ENCODE results near the gene COG8. TPM values are rescaled to one million over a fixed set of nuclear protein-coding genes. Genes with fewer than 3 reads are reported as not detected.

COG8 gene
- polyA plus RNA-seq, 3 donors: 11.9 to 24.1 (median 21.6) TPM

DNA sequence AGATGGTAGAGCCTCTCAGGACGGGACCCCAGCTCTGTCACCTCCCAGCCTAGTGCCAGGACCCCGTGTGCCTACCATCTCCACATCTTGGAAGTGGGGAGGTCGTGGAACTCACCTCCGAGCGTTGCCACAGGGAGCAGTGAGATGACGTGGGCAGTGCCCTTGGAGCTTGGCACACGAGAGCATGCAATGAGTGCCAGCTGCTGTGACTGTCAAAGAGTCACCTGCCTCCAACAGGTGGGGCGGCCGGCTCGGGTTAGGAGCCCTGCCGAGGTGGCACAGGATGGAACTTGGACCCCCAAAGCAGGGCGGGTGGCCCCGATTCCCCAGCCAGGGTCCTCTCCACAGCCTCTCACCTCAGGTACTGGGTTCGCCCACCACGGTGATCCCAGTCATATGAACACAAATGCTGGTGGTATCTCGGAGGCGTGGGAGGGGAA lies 22.7 kb downstream of the COG8 start:
- Mint-ChIP-seq H3K36me3 (peaks cover 64 to 84% of the 10 kb centered on the region in 2 donors), H3K27ac (peak overlapping the region in 1 of 7 donors; percentile 63), H3K4me3 (no peak overlapping the region), H3K27me3 (ENCODE audit: low read depth in 3 of 3) (no peaks in the 10 kb centered on the region), H3K4me1 (peaks cover 9% of the 10 kb centered on the region), H3K9me3 (peaks cover 0 to 2% (median 0%) of the 10 kb centered on the region in 7 donors)
- no peak overlapping the region for H3K9ac ChIP-seq (ENCODE audit: insufficient read depth, low read length, poor library complexity, severe bottlenecking)
- intact Hi-C loops (cut with micrococcal nuclease): loop anchor here in 1 of 2 donors (10.0 kb wide), 1 partner anchor 182 kb away; the partner anchor contains the start of genes CHTF8 and UTP4
- no peak for DNase-seq
- no peaks in the 10 kb centered on the region for H3K27me3 ChIP-seq (ENCODE audit: control insufficient read depth in 2 of 2, insufficient read depth in 2 of 2, low read length in 2 of 2)
- peak overlapping the region in 1 of 2 donors; percentile 31 for H3K27ac ChIP-seq (ENCODE audit: low read depth in 1 of 2, low read length in 2 of 2)
- H4K20me1 ChIP-seq (ENCODE audit: insufficient read depth, low read length): peaks cover 88% of the 10 kb centered on the region
- H3K36me3 ChIP-seq (replicated peaks in 1 of 2; ENCODE audit: control insufficient read depth in 1 of 2, insufficient read depth in 2 of 2, low read length in 2 of 2): peaks cover 68 to 86% of the 10 kb centered on the region in 2 donors
- WGBS (ENCODE audit: insufficient coverage): 97% methylated on average over 14 of the region's 17 CpGs
- peaks cover 8% of the 10 kb centered on the region in 2 donors for H3K4me1 ChIP-seq (ENCODE audit: control insufficient read depth in 1 of 2, insufficient read depth in 2 of 2, low read length in 2 of 2)
- no peaks in the 10 kb centered on the region for H3K9me3 ChIP-seq (replicated peaks in 1 of 2; ENCODE audit: control insufficient read depth in 1 of 2, insufficient read depth in 1 of 2, low read length in 2 of 2)
- H2AFZ ChIP-seq (ENCODE audit: insufficient read depth, low read depth, low read length, poor library complexity, severe bottlenecking): no peak overlapping the region
- peaks cover 64% of the 10 kb centered on the region for H3K79me2 ChIP-seq (ENCODE audit: insufficient read depth, low read length)
- H3K4me3 ChIP-seq (replicated peaks in 1 of 3; ENCODE audit: low read depth in 2 of 3, low read length in 3 of 3): no peak overlapping the region
- no peak for TF ChIP-seq CTCF (IDR thresholded peaks at IDR 0.05)
- no peak overlapping the region for H3K4me2 ChIP-seq (replicated peaks; ENCODE audit: extremely low read depth, low read length, poor library complexity, severe bottlenecking)

DNA sequence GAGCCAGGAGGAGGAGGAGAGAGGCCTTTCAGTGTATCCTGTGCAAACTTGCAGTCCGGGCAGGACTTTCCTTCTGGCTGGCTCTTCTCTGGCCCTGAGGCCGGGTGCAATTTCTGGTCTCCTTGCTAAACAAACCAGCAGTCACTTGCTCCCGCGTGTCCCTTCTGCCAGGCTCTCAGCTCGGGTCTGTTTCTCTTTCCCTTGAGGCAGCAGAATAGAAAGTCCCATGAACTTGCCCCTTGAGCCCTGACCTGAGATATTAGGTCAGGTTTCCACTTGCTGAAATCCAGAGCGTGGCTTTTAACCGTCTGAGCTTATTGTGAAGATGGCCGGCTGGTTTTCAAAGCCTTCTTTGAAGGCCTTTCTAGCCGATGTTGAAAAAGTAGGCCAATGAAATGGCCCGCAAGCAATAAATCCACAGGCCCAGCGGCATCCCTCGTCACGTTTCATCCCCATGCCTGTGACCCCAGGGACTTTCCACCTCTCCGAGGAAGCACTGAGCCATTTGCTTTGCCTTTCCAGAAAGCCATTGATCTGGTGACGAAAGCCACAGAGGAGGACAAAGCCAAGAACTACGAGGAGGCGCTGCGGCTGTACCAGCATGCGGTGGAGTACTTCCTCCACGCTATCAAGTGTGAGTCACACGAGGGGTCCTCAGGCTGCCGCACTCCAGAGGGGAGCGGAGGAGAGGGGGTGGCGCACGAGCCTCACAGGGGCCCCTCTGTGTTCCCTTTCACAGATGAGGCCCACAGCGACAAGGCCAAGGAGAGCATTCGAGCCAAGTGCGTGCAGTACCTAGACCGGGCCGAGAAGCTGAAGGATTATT lies 23.7 kb downstream of the COG8 start:
- Mint-ChIP-seq H3K4me3 (no peak overlapping the region), H3K36me3 (peaks cover 55 to 75% of the 10 kb centered on the region in 2 donors), H3K9me3 (peaks cover 0 to 2% (median 0%) of the 10 kb centered on the region in 7 donors), H3K27ac (peak overlapping the region in 1 of 7 donors; percentile 6), H3K27me3 (ENCODE audit: low read depth in 3 of 3) (no peaks in the 10 kb centered on the region), H3K4me1 (peaks cover 10% of the 10 kb centered on the region)
- no peak overlapping the region for H3K4me2 ChIP-seq (replicated peaks; ENCODE audit: extremely low read depth, low read length, poor library complexity, severe bottlenecking)
- TF ChIP-seq CTCF (IDR thresholded peaks at IDR 0.05): no peak
- WGBS (ENCODE audit: insufficient coverage): 89% methylated on average over 27 of the region's 30 CpGs
- DNase-seq: no peak
- no peak overlapping the region for H3K9ac ChIP-seq (ENCODE audit: insufficient read depth, low read length, poor library complexity, severe bottlenecking)
- H3K9me3 ChIP-seq (replicated peaks in 1 of 2; ENCODE audit: control insufficient read depth in 1 of 2, insufficient read depth in 1 of 2, low read length in 2 of 2): no peaks in the 10 kb centered on the region
- H3K36me3 ChIP-seq (replicated peaks in 1 of 2; ENCODE audit: control insufficient read depth in 1 of 2, insufficient read depth in 2 of 2, low read length in 2 of 2): peaks cover 58 to 77% of the 10 kb centered on the region in 2 donors
- H3K79me2 ChIP-seq (ENCODE audit: insufficient read depth, low read length): peaks cover 60% of the 10 kb centered on the region
- no peak overlapping the region for H3K27ac ChIP-seq (ENCODE audit: low read depth in 1 of 2, low read length in 2 of 2)
- no peak overlapping the region for H2AFZ ChIP-seq (ENCODE audit: insufficient read depth, low read depth, low read length, poor library complexity, severe bottlenecking)
- no peak overlapping the region for H3K4me3 ChIP-seq (replicated peaks in 1 of 3; ENCODE audit: low read depth in 2 of 3, low read length in 3 of 3)
- intact Hi-C loops (cut with micrococcal nuclease): loop anchor here in 1 of 2 donors (10.0 kb wide), 1 partner anchor 181 kb away; the partner anchor contains the start of genes CHTF8 and UTP4
- peaks cover 81% of the 10 kb centered on the region for H4K20me1 ChIP-seq (ENCODE audit: insufficient read depth, low read length)
- no peaks in the 10 kb centered on the region for H3K27me3 ChIP-seq (ENCODE audit: control insufficient read depth in 2 of 2, insufficient read depth in 2 of 2, low read length in 2 of 2)
- H3K4me1 ChIP-seq (ENCODE audit: control insufficient read depth in 1 of 2, insufficient read depth in 2 of 2, low read length in 2 of 2): peaks cover 9% of the 10 kb centered on the region in 2 donors
